ENCODE results near the gene CNOT1. TPM values are rescaled to one million over a fixed set of nuclear protein-coding genes. Genes with fewer than 3 reads are reported as not detected.

CNOT1 gene
- total RNA-seq, 1 donor from 2014 or later: 266 TPM

DNA sequence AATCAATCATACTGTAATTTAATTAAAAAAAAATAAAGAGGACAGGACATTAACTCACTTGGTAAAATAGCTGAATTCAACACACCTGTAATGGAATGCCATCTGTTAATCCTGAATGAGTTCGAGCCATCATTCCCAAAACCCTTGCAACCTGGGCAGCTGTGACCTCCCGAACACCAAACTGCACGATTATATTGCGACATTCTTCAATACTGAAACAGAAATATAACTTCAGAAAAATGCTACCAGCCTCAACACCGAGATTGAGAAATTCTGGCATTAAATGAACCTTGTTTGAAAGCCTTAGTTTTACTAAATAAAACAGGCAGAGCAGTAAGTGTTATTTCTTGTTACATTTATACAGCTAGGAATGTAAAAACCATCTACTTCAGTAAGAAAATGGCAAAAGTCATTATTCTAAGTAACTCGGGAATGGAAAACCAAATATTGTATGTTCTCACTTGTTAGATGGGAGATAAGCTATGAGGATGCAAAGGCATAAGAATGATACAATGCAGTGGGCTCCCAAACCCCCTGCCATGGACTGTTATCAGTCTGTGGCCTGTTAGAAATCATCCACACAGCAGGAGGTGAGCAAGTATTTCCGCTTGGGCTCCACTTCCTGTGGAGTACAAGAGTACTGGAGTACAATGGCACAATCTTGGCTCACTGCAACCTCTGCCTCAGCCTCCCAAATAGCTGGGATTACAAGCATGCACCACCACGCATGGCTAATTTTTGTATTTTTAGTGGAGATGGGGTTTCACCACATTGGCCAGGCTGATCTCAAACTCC lies 46.5 kb downstream of the CNOT1 start:
- Mint-ChIP-seq H3K27ac (no peak overlapping the region), H3K4me3 (no peak overlapping the region), H3K4me1 (no peaks in the 10 kb centered on the region), H3K27me3 (no peaks in the 10 kb centered on the region), H3K9me3 (no peaks in the 10 kb centered on the region), H3K36me3 (ENCODE audit: low read depth) (peaks cover 84% of the 10 kb centered on the region)
- ATAC-seq (ENCODE audit: low read depth) (no peak), DNase-seq (no peak)
- CTCF ChIA-PET: no interaction called here
- TF ChIP-seq, protein P1, sequence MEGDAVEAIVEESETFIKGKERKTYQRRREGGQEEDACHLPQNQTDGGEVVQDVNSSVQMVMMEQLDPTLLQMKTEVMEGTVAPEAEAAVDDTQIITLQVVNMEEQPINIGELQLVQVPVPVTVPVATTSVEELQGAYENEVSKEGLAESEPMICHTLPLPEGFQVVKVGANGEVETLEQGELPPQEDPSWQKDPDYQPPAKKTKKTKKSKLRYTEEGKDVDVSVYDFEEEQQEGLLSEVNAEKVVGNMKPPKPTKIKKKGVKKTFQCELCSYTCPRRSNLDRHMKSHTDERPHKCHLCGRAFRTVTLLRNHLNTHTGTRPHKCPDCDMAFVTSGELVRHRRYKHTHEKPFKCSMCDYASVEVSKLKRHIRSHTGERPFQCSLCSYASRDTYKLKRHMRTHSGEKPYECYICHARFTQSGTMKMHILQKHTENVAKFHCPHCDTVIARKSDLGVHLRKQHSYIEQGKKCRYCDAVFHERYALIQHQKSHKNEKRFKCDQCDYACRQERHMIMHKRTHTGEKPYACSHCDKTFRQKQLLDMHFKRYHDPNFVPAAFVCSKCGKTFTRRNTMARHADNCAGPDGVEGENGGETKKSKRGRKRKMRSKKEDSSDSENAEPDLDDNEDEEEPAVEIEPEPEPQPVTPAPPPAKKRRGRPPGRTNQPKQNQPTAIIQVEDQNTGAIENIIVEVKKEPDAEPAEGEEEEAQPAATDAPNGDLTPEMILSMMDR (IDR thresholded peaks at IDR 0.05): no peak
- intact Hi-C loops (cut with micrococcal nuclease): loop anchor here (5.0 to 10.0 kb wide), 2 partner anchors 36 to 82 kb away; no protein-coding TSS in a partner anchor
- POLR2A ChIA-PET: no interaction called here

DNA sequence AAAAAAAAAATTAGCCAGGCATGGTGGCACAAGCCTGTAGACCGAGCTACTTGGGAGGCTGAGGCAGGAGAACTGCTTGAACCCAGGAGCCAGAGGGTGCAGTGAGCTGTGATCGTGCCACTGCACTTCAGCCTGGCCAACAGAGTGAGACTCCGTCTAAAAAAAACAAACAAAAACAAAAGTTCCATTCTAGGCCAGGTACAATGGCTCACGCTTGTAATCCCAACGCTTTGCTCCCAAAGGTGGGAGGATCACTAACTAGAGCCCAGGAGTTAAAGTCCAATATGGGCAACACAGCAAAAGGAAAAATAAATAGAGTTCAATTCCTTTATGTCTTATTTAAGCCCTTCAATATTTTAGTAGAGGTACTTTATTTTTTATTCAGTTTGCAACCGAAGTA lies 47.5 kb downstream of the CNOT1 start:
- ChIA-PET POLR2A (no interaction called here), CTCF (no interaction called here)
- no peak overlapping the region for H3K4me3 Mint-ChIP-seq
- no peaks in the 10 kb centered on the region for H3K4me1 Mint-ChIP-seq
- no peaks in the 10 kb centered on the region for H3K27me3 Mint-ChIP-seq
- TF ChIP-seq, protein P1 (IDR thresholded peaks at IDR 0.05): no peak
- ATAC-seq (ENCODE audit: low read depth) (no peak), DNase-seq (no peak)
- peaks cover 87% of the 10 kb centered on the region for H3K36me3 Mint-ChIP-seq (ENCODE audit: low read depth)
- no peaks in the 10 kb centered on the region for H3K9me3 Mint-ChIP-seq
- intact Hi-C loops (cut with micrococcal nuclease): loop anchor here (5.0 to 10.0 kb wide), 2 partner anchors 35 to 83 kb away; no protein-coding TSS in a partner anchor
- H3K27ac Mint-ChIP-seq: no peak overlapping the region

DNA sequence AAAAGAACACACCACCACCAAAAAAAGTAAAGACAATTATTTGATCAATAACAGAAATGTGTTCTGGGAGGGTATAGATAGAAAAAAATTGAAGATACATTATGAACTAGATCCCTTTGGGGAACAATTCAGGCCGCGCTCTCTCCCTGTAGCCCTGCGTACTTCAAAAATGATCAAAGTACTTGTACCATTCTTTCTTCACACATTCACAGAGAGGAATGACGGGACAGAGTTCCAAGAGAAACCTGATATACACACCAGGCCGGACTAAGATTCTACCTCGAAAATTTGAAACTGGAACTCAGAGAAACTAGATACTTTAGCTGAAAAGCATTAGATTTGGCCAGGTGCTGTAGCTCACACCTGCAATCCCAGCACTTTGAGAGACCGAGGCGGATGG lies 50.0 kb downstream of the CNOT1 start:
- Mint-ChIP-seq H3K9me3 (no peaks in the 10 kb centered on the region), H3K4me3 (no peak overlapping the region), H3K27ac (no peak overlapping the region), H3K27me3 (no peaks in the 10 kb centered on the region), H3K36me3 (ENCODE audit: low read depth) (peaks cover 87% of the 10 kb centered on the region), H3K4me1 (no peaks in the 10 kb centered on the region)
- ATAC-seq (ENCODE audit: low read depth): no peak
- DNase-seq: no peak
- CTCF ChIA-PET: no interaction called here
- intact Hi-C loops (cut with micrococcal nuclease): no loop called here
- POLR2A ChIA-PET: no interaction called here
- TF ChIP-seq, protein P1 (IDR thresholded peaks at IDR 0.05): no peak

DNA sequence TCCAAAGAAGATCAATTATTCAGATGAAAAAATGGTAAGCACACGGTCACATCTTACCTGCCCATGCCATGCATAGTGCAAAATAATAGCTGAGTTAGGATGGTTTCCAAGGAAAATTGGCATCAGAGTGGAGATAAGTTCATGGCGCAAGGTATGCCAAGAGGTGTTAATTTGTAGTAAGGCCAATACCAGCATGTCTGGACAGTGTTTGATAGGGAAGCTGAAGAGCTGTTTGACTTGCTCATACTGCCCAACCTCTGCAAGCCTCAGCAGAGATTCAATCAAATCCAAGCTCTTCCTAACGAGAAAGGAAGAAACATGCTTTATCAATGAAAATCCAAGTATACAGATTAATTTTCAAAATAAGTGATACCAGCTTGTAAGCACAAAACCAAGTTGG lies 51.0 kb downstream of the CNOT1 start:
- DNase-seq: no peak
- ChIA-PET POLR2A (no interaction called here), CTCF (interaction anchor here (1.2 to 1.3 kb wide), 2 partner anchors 19 to 177 kb away, joined by 3 read pairs; no protein-coding TSS in a partner anchor)
- ATAC-seq (ENCODE audit: low read depth): no peak
- Mint-ChIP-seq H3K27me3 (no peaks in the 10 kb centered on the region), H3K9me3 (no peaks in the 10 kb centered on the region), H3K27ac (no peak overlapping the region), H3K36me3 (ENCODE audit: low read depth) (peaks cover 91% of the 10 kb centered on the region), H3K4me1 (no peaks in the 10 kb centered on the region), H3K4me3 (no peak overlapping the region)
- intact Hi-C loops (cut with micrococcal nuclease): no loop called here
- TF ChIP-seq, protein P1 (IDR thresholded peaks at IDR 0.05): no peak

DNA sequence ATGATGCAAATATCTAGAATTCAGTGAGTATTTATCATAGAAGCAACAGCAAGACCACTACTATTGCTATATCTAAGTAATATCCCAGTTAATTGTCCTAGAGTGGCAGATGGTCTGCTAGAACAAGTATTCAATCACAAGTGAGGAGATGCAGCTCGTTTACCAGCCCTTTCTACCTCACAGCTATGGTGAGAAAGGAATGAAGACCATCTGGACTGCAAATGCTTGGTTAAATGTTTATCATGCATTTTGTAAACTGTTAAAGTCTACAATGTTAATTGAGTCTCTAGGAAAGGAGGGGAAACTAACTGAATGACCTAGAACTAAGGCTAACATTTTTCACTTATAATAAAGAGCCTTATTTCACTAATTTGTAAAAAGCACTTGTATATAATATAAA lies 52.5 kb downstream of the CNOT1 start:
- no peak overlapping the region for H3K4me3 Mint-ChIP-seq
- intact Hi-C loops (cut with micrococcal nuclease): no loop called here

More for the DNA sequence above, 52.5 kb downstream of the CNOT1 start:
- no peaks in the 10 kb centered on the region for H3K4me1 Mint-ChIP-seq
- no peaks in the 10 kb centered on the region for H3K9me3 Mint-ChIP-seq
- H3K27me3 Mint-ChIP-seq: no peaks in the 10 kb centered on the region
- no peak for ATAC-seq (ENCODE audit: low read depth)
- peaks cover 90% of the 10 kb centered on the region for H3K36me3 Mint-ChIP-seq (ENCODE audit: low read depth)
- no peak for DNase-seq
- ChIA-PET CTCF (no interaction called here), POLR2A (no interaction called here)
- no peak overlapping the region for H3K27ac Mint-ChIP-seq
- TF ChIP-seq, protein P1 (IDR thresholded peaks at IDR 0.05): no peak
